HG03025 (cell line): ENCODE results near the gene ABCF2.

Experiments
- ATAC-seq: cut with Tn5 transposase; IDR thresholded peaks from one replicate; pipeline ENCODE4 v1.9.1; 2021; ENCODE audit warnings: mild to moderate bottlenecking, moderate library complexity; ENCODE audit not compliant: unreplicated experiment, low FRiP score

Gene ABCF2

DNA sequence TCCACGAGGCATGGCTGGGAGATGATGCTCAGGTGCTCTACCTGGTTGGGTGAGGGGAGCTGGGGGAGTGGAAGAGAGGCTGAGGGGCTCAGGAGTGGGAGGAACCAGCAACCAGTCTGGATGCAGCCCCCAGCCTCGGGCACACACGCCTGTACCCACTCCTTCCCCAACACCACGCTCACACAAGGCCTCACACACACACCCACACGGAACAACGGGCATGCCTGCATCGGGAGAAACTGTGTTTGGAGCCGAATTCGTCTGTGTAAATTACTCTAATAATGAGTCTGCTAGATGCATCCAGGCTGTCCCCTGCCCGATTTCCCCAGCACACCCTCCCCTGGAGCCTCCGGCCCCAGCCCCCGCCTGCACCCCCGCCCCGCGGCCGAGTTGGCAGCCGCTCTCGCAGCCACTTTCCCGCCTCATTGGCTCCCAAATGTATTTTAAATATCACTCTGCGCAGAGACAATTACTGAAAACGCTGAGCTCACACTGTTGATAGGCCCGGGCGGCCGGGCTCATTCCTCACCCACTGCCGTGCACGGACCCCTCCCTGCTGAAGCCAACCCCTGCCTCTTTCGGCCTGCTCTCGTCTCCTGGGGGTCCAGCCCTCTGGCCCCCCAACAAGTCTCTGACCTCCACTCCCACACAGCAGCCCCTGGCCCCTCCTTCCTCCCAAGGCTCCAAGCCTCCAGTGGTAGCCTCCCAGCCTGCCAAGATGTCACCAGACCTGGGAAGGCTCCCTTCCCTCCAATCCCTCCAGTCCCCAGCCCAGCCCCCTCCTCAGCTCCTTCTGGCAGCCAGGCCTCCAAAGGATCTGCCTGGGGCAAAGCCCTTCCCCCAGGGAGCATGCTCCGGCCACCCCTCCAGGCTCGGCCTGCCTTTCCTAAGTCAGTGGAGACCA lies 27.8 kb downstream of the ABCF2 start:
- ATAC-seq, result no peak

DNA sequence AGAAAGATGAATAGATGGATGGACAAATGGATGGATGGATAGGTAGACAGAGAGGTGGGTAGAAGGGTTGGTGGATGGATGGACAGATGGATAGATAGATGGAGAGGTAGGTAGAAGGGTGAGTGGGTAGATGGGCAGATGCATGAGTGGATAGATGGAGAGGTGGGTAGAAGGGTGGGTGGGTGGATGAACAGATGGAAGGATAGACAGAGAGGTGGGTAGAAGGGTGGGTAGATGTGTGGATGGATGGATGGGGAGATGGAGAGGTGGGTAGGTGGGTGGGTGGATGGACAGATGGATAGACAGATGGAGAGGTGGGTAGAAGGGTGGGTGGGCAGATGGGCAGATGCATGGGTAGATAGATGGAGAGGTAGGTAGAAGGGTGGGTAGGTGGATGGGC lies 29.1 kb downstream of the ABCF2 start:
- ATAC-seq, result no peak

DNA sequence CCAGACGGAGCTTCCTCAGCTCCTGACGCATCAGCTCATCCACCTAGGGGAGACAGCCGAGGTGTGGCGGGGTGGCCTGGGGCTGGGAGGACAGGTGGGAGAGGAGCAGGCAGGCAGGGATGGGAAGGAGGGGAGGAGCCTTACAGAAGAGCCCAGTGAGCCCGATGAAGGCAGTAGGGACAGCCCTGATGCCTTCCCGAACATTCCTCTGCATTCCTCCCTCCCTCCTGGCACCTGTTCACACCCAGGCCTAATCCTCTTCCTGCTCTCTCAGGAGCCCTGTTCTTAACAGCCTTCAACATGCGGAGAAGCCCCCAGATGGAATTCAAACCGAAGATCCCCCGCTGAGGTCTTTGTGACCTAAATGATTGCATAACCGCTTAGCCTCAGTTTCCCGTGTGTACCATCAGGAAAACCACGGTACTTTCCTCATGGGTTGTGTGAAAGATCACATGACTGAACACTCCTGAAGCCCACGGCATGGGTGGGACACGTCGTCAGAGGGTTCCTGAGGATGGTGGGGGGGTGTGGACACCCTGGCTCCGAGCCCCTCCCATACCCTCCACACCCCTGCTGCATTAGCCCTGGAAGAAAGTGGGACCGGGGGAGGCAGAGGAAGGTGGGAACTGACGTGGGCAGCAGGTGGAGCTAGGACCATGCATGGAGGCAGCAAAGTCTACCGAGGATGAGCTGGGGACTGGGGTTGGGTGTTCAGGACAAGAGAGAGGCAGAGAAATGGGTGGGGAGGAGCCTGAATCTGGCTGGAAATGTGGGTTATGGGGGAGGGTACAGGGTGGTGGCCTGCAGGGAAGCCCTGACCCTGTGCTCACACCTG lies 31.2 kb downstream of the ABCF2 start:
- no peak for ATAC-seq

DNA sequence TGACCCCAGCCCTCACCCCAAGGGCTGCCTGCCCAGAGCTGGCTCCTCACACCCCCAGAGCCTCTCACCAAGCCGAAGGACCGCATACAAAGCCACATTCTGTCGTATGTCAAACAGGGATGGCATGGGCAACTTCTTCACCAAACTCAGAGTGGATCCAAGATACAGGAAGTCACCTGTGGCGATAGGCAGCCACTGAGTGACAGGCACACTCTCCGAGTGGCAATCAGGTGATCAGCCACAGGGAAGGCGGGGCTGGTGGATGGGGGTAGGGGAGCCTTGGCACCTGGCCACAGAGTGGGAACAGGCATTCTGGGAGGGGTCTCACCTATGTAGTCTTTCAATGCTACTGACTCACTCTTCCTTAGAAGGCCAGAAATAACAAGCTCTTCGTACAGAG lies 32.8 kb downstream of the ABCF2 start:
- no peak for ATAC-seq

DNA sequence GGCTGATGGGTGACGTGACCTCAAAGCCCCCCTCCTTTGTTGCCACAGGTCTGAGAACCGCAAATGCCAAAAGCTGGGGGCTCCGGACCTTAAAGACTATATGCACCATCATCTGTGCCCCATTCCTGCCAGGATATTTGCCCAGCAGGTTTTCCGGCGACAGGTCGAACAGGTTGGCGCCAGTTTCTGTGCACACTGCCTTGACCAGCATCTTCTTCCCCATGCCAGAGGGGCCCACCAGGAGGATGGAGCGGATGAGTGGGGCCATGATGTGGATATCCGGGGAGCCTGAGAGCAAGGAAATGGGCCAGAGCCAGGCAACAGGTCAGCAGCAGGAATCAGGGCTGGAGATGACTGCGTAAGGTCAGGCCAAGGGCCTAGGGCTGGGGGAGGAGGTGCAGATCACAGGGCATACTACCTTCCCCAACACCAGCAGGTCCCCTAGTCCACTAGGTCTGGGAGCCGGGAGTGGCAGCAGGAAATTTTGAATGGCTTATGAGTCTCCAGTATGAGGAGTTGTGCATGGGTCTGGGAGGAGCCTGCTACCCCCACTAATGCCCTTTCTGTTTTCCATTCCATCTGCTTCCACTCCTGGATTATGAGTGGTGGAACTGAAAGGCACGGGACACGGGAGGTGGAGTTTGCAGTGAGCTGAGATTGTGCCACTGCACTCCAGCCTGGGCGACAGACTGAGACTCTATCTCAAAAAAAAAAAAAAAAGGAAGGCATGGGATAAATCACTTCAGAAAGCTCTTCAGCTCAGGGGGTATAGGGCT lies 33.6 kb downstream of the ABCF2 start:
- no peak for ATAC-seq

DNA sequence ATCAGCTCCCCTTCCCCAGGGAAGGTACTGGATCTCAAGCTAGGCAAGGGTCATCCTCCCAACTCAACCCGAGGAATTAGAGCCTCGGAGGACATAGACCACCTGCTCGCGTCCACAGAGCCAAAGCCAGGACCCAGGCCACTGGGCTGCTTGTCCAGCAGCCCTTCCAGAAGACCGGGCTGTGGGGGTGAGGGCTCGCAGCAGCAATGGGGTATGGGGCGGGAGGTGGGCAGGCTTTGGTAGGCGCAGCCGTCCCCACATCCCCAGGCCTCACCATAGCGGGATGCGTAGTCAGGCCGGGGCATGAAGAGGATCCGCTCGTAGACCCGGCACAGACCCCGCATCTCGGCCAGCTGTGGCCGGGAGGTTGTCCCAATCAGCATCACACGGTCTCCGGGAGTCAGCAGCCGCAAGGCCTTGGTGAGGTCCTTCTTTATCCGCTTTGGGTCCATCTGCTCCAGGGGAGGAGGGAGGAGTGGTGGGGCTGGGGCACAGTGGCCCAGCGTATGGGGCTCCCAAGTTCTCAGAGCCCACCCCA lies 34.9 kb downstream of the ABCF2 start:
- ATAC-seq, result no peak

DNA sequence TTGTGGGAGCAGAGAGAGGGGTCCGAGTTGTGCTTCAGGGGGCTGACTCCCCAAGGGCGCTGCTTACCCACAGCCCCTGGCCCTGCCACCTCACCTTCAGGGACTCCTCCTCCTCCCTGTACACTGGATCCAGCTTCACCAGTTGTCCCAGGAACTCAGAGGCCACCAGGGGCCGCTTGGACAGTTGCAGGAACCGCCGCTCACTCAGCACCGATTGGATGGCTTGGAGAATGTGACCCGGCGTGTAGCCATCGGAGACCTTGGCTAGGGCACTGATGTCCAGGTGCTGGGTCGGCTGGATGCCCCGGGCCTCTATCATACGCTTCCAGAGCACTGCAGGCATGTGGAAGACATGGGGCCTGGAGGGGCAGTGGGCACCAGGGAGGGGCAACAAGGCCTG lies 35.5 kb downstream of the ABCF2 start:
- ATAC-seq, result no peak

DNA sequence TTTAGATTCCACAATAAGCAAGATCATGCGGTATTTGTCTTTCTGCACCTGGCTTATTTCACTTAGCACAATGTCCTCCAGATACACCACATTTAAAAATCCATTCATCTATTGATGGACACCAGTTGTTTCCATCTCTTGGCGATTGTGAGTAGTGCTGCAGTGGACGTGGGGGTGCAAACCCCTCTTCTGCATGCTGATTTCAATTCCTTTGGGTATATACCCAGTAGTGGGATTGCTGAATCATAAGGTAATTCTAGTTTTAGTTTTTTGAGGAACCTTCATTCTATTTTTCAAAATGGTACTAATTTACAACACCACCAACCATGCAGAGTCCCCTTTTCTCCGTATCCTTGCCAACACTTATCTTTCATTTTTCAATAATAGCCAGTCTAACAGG lies 38.0 kb downstream of the ABCF2 start:
- no peak for ATAC-seq

DNA sequence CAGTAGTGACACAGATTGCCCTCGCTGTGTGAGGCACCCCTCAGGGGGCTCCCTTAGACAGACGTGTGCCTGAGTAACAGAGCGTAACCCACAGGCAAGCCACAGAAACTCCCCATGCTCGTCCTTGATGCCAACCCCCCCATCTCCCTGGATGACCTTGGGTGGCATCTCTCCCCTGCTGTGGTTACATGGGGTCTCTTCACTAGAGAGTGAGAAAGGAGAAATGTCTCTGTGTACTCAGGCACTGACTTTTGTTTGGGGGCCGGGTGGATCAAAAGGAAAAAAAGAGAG lies 38.8 kb downstream of the ABCF2 start:
- no peak for ATAC-seq

DNA sequence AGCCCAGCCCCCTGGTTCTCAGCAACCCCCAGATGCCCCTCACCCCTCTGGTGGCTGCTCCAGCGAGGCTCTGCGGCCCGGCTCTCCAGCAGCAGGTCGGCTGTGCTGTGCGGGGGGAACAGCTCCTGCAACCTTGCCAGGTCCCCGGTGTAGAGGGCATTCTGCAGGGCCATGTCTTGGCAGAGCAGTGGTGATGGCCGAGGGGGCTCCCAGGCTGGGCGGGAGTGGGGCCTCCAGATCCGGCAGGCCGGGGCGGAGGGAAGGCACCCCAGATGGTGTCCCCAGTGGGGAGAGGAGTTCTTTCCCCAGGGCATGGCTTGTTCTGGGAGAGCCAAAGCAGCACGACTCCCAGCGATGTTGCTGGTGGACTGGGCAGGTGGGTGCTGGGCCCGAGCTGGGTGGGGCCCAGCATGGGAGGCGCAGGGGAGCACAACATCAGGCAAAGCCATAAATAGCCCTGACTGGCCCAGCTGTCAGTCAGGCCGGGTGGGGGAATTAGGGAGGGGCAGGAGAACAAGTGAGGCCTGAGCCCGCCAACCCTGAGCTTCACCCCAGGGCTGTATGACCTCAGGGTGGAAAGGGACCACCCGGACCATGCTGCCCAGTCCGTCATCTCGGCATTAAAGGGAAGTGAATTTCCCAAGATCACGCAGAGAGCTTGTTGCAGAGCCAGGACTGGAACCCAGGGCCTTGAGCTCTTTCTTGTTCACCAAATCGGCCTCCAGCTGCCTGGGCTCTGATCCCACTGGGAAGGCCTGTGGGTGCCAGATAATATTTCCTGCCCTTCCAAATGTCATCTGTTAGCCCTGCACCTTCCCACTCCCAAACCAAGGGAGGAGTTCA lies 39.4 kb downstream of the ABCF2 start:
- ATAC-seq, result no peak

DNA sequence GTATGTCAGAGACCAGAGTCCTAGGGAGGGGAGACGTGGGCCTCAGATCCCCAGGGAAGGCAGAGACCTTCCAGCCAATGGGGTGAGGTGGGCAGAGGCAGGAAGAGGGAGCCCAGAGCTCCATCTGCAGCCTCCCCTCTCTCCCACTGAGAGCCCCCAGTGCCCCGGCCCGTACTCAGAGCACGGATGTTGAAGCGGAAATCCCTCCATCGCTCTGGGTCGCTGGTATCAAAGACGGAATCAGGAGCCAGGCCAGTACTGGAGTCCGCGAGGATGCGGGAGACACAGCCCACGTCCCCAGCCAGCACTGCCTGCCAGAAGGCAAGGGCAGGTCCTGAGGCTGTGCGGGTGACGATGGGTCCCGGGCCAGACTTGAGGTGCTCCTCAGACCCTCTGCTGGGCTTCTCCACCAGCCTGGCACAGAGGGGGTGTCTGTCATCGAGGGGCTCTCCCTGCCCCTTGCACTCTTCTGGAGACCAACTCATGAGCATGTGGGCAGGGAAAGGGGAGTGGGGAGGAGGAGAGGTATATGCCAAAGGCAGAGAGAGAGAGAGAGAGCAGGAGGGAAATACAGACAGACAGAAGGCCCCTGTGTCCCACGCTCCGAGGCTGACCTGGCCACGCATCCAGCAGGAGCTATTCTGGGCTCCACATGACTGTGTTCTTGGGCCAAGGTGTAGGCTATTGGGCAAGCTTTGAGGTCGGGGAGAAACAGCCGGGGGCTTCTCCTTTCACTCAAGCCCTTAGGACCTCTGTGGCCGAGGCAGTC lies 40.2 kb downstream of the ABCF2 start, which contains the start of gene ASB10:
TSS of gene ASB10 (minus strand) at position 611 of the 769 bp plus-strand sequence. CDS start at position 491, 120 bp downstream.
- no peak for ATAC-seq

DNA sequence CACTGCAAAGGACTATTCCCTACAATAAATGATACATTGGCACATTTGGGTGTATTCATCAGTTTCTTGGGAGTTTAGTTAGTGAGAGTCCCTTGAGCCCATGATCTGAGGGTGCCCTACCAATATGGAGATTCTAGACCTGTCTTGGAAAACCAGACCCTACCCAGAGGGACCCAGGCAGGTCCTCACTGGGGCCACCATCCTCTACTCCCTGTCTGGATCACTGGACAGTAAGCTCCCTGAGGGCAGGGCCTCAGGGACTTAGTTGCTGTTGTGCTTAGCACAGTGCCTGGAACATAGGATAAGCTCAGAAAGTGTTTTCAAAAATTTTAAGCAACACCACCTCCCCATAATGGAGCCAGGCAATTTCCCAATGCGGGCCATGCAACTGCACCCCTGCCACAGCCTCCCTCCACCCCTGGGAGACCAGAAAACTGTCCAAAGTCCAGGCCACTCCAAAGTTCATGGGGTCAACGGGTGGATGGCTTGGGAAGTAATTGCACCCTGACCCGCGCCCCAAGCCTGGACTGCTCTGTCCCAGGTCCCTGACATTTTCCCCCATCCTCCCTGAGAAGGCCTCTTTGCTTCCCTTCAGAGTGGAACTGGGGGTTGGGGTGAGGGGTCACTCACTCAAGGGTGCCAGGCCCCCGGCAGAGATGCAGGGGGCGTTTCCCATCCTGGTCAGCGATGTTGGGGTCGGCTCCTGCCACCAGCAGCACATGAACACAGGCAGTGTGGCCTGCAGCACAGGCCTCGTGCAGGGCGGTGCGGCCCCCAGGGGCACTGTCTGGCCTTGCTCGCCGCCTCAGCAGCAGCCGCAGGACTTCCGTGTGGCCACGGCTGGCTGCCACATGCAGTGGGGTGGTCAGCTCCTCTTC lies 41.0 kb downstream of the ABCF2 start:
- no peak for ATAC-seq

DNA sequence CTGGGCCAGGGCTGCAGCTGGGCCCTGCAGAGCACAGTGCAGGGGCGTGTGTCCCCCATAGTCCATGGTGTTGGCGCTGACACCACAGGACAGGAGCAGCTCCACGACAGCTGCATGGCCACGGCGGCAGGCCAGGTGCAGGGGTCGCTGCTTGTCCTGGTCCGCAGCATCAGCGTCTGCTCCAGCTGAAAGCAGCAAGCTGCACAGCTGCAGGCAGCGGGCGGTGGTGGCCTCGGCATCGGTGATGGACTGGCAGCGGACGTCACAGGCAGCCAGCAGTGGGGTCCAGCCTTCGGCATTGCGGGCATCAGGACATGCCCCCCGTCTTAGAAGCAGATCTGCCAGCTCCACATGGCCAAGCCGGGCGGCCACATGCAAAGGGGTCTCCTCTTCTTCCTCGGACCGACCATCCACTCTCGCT lies 46.0 kb downstream of the ABCF2 start:
- no peak for ATAC-seq

DNA sequence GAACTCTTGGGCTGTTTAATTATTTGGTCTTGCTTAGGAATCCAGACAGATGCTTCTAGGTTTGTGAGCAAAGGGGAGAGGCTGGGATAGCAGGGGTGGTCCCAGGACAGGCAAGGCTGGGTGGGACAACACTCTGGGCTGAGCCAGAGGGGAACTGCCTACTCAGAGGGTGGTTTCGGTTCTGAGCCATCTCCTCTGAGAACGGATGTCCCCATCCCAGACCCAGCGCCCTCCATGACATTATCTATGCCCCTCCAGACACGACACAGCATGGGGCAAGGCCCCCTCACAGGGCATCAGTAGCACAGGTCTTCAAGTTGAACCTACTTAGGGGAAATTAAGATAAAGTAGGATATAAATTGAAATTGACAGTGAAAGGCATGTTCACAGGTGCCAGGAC lies 47.1 kb downstream of the ABCF2 start:
- ATAC-seq, result no peak

DNA sequence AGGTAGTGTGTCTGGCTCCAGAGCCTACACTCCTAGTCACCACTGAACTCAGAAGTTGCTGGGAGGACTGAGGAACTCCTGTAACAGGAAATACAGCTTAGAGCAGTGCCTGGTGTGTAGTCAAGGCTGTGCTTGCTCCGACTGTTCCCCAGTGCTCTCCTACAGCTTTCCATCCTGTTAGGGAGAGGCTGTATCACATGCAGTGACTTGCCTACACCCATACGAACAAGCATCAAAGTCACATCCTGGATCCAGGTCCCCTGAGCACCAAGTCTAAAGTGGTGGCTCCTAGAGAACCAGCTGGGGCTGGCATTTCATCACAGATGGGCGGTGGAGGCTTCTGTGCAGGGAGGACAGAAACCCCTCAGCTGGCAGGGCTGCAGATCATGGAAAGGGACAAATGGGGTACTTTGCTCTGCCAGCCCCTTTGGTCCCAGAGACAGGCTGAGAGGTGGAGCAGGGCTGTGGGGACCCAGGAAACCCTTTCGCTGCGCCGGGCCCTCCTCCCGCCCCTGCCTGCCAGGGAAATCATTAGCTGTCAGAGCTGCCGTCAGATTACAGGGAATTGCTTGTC lies 47.6 kb downstream of the ABCF2 start:
- no peak for ATAC-seq

DNA sequence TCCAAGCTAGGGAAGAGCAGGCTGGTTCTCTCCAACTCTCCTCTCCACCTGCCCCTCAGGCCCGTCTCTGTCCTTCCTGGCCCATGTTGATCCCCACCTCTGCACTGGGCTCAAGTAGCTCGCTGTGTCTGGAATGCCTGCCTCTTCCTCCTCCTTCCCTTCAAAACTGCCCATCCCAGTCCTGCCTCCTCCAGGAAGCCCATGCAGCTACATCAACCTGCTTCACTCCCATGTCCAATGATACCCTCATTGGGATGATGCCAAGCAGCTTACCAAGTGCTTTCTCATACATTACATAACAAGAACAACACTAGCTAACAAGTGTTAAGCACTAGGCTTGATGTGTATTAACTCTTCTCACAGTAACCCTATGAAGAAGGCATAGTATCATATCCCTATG lies 48.2 kb downstream of the ABCF2 start:
- no peak for ATAC-seq

DNA sequence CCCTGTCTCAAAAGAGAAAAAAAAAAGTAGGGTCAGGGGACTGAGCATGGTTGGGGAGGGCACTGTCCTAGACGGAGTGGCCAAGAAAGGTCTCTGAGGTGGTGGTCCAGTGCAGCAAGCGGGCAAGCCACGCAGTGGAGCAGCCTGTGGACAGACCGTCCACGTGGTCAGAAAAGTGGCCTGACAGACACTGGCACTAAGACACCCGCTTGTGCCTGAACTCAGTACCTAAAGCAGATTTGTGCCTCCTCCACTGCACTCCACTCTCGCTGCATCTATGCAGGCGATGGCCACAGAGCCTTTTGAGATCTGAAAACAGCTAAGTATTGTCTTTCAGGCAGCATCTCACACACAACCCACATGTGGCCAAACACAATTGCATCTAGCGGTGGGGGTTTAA lies 48.8 kb downstream of the ABCF2 start:
- ATAC-seq, result no peak

DNA sequence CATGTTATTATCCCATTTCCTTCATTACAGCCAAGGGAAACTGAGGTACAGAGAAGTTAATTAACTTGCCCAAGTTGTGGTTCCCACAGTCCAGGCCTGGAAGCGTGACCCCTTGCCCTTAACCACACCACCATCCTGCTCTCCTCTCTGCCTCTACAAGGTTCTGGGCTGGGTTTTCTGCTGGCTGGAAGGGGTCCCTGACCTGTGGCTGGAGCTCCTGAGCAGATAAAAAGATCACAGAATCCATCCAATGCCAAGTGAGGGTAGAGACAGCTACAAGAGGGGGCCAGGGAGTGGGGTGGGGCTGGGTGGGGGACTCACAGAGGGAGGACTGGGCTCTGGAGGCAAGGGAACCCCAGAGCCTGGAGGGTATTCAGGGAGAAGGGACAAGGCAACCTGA lies 49.7 kb downstream of the ABCF2 start:
- ATAC-seq, result no peak
